Gastroesophageal sphincter (tissue), 4 donors: Measurements from ENCODE around the gene MRPL9. TPM values are rescaled to one million over a fixed set of nuclear protein-coding genes. Genes with fewer than 3 reads are reported as not detected.

Experiments used
- ATAC-seq: fragments of 150-250 bp; one replicate; pipeline ENCODE4 v1.9.1; 2016; ENCODE audit warnings: mild to moderate bottlenecking, moderate library complexity
- H3K27ac ChIP-seq, 4 donors: fragments of 200-600 bp; sonication (generic) in 3 of 4; 1 replicate in 3 of 4; 2 replicates in 1 of 4; pipeline ENCODE4 v1.5.1; 2016 to 2019
- H3K27me3 ChIP-seq: fragments of 200-600 bp; sonication (generic); one replicate; pipeline ENCODE4 v1.5.1; 2019
- H3K36me3 ChIP-seq, 2 donors: fragments of 200-600 bp; sonication (generic); one replicate each; pipeline ENCODE4 v1.5.1; 2019; ENCODE audit warnings: control low read depth in 1 of 2
- H3K4me1 ChIP-seq, 3 donors: fragments of 200-600 bp; sonication (generic); 1 replicate in 2 of 3; 2 replicates in 1 of 3; pipeline ENCODE4 v1.5.1; 2016 to 2019; ENCODE audit warnings: control low read depth in 2 of 3
- H3K4me3 ChIP-seq, 2 donors: fragments of 200-600 bp; sonication (generic); one replicate each; pipeline ENCODE4 v1.5.1; 2019; ENCODE audit warnings: mild to moderate bottlenecking in 1 of 2, moderate library complexity in 1 of 2
- H3K9me3 ChIP-seq, 3 donors: fragments of 200-600 bp; sonication (generic); one replicate each; pipeline ENCODE4 v1.5.1; 2017 to 2019; ENCODE audit warnings: control low read depth in 2 of 3
- CTCF ChIP-seq, 4 experiments: fragments of 200-600 bp in 2 of 4; fragments of 450-650 bp in 2 of 4; sonication (generic) in 1 of 4; IDR thresholded peaks; one replicate each; pipeline ENCODE4 v1.5.1; 2017 to 2019; ENCODE audit warnings: antibody characterized with exemption in 4 of 4, mild to moderate bottlenecking in 2 of 4, moderate library complexity in 2 of 4
- EP300 ChIP-seq: sonication (generic); formaldehyde crosslinking; IDR thresholded peaks from one replicate; pipeline ENCODE4 v1.6.1; 2017; ENCODE audit warnings: antibody characterized with exemption, mild to moderate bottlenecking
- POLR2A ChIP-seq, 2 donors: fragments of 450-650 bp; IDR thresholded peaks; one replicate each; pipeline ENCODE4 v1.6.1; 2017; ENCODE audit warnings: antibody characterized with exemption in 2 of 2, mild to moderate bottlenecking in 2 of 2, moderate library complexity in 1 of 2
- POLR2AphosphoS5 ChIP-seq: sonication (generic); formaldehyde crosslinking; IDR thresholded peaks from one replicate; pipeline ENCODE4 v1.6.1; 2017; ENCODE audit warnings: antibody characterized with exemption
- WGBS, 2 donors: methylation state at CpG; one replicate each; pipeline ENCODE4 v1.1.5; 2018; ENCODE audit warnings: low coverage in 1 of 2; 5-methylcytosine and 5-hydroxymethylcytosine counted together
- small RNA-seq, 4 donors: library from RNA; depleted of rRNA; stranded (forward); fragments of <200 nt; gene quantifications; one replicate each; pipeline ENCODE3, GENCODE V24; 2016
- total RNA-seq, 4 donors: library from RNA; depleted of rRNA; stranded (reverse); fragments of >200 nt; gene quantifications; one replicate each; pipeline ENCODE4 v1.1.0, GENCODE V29; 2016

Gene MRPL9
- total RNA-seq, 4 donors from 2014 or later = 49.7 to 60.7 (median 55.5) TPM

- no peaks in the 10 kb centered on the region for H3K36me3 ChIP-seq
- peaks cover 0 to under 1% (median 0%) of the 10 kb centered on the region in 3 donors for H3K4me1 ChIP-seq
- ATAC-seq = no peak
- H3K9me3 ChIP-seq = no peaks in the 10 kb centered on the region
- no peak overlapping the region for H3K27ac ChIP-seq
- peaks cover 8% of the 10 kb centered on the region for H3K27me3 ChIP-seq
- TF ChIP-seq POLR2AphosphoS5 (no peak), CTCF (IDR thresholded peaks at IDR 0.05) (no peak), EP300 (no peak), POLR2A (IDR thresholded peaks at IDR 0.05) (no peak)
- 60 to 67% methylated on average over 1 to 6 of the region's 21 CpGs for WGBS, 2 donors
- no peak overlapping the region for H3K4me3 ChIP-seq
Measured at GRCh38 chr1:151711044-151711800, 52.1 kb downstream of the MRPL9 start.

GRCh38 chr1:151710187-151710840 is 53.0 kb downstream of the MRPL9 start:
- no peak overlapping the region for H3K4me3 ChIP-seq
- H3K4me1 ChIP-seq = no peaks in the 10 kb centered on the region
- no peaks in the 10 kb centered on the region for H3K27me3 ChIP-seq
- H3K36me3 ChIP-seq = no peaks in the 10 kb centered on the region
- TF ChIP-seq EP300 (no peak), POLR2A (IDR thresholded peaks at IDR 0.05) (no peak), POLR2AphosphoS5 (no peak), CTCF (IDR thresholded peaks at IDR 0.05) (no peak)
- ATAC-seq = no peak
- 27 to 54% methylated on average over 2 to 4 of the region's 15 CpGs for WGBS, 2 donors
- no peak overlapping the region for H3K27ac ChIP-seq
- H3K9me3 ChIP-seq = no peaks in the 10 kb centered on the region

Small RNA genes lying within 50 kb of the gene (small RNA-seq; reads per million reads assigned to genes)
- gene RNU6-662P = 0 reads per million in 4 donors

Other genes with a start within 250 kb of the MRPL9 start
- gene TUFT1, start 223.2 kb downstream of the MRPL9 start, total RNA-seq = 10 to 100 TPM; 15.1 to 20.4 (median 17.5) TPM
- 10 to 100 TPM; 48.1 to 61.1 (median 53.8) TPM for gene SNX27, start 151.4 kb downstream of the MRPL9 start, total RNA-seq
- gene CELF3, start 46.7 kb downstream of the MRPL9 start, total RNA-seq = under 1 TPM in 3 of 4 donors, not detected in 1; 0.22 to 0.93 (median 0.40) TPM
- 1 to 10 TPM in 1 of 4 donors, not detected in 3; 1.4 TPM for gene RIIAD1, start 42.0 kb downstream of the MRPL9 start, total RNA-seq
- 10 to 100 TPM in 1 of 4 donors, 1 to 10 TPM in 3; 4.4 to 10.6 (median 7.9) TPM for gene TDRKH, start 27.0 kb upstream of the MRPL9 start, total RNA-seq
- gene LINGO4, start 41.9 kb upstream of the MRPL9 start, total RNA-seq = not detected
- gene RORC, start 68.3 kb upstream of the MRPL9 start, total RNA-seq = 1 to 10 TPM in 2 of 4 donors, under 1 TPM in 1, not detected in 1; 0.13 to 1.8 (median 1.4) TPM
- gene C2CD4D, start 76.3 kb upstream of the MRPL9 start, total RNA-seq = not detected
- not detected for gene THEM5, start 90.2 kb upstream of the MRPL9 start, total RNA-seq
- 10 to 100 TPM; 14.7 to 17.5 (median 16.1) TPM for gene THEM4, start 146.0 kb upstream of the MRPL9 start, total RNA-seq
- 100 to 1,000 TPM in 2 of 4 donors, 10 to 100 TPM in 2; 57.6 to 155 (median 106) TPM for gene S100A10, start 230.4 kb upstream of the MRPL9 start, total RNA-seq